Heart right ventricle (tissue), 16 donors: ENCODE results near the gene TREML1. TPM values are rescaled to one million over a fixed set of nuclear protein-coding genes. Genes with fewer than 3 reads are reported as not detected.
"Not testable (repeated sequence)": the region's sequence is repeated elsewhere in the genome, so short reads cannot be mapped to it uniquely, and the experiment has no call there.

Experiments
- ATAC-seq, 8 donors: fragments of 200-7000 bp; cut with Tn5 transposase; one replicate each; pipeline ENCODE4 v1.9.1; 2020; ENCODE audit warnings: mild to moderate bottlenecking in 8 of 8, moderate library complexity in 8 of 8, moderate number of reproducible peaks in 1 of 8
- DNase-seq, 2 donors: peaks; one replicate each; pipeline ENCODE4 v3.0.0-alpha.2; 2020
- H3K27ac ChIP-seq, 10 donors: fragments of 200-600 bp; sonication (generic) in 2 of 10; one replicate each; pipeline versions ENCODE4 v1.5.0 to v1.8.0; 2020 to 2022; ENCODE audit warnings: mild to moderate bottlenecking in 3 of 10
- H3K27me3 ChIP-seq, 7 donors: fragments of 200-600 bp; one replicate each; pipeline ENCODE4 v1.8.0; 2021 to 2022; ENCODE audit warnings: mild to moderate bottlenecking in 2 of 7
- H3K36me3 ChIP-seq, 9 donors: fragments of 200-600 bp; sonication (generic) in 1 of 9; one replicate each; pipeline versions ENCODE4 v1.5.0 to v1.8.0; 2020 to 2022; ENCODE audit warnings: mild to moderate bottlenecking in 2 of 9
- H3K4me1 ChIP-seq, 9 donors: fragments of 200-600 bp; sonication (generic) in 1 of 9; one replicate each; pipeline versions ENCODE4 v1.5.0 to v1.8.0; 2020 to 2022; ENCODE audit warnings: mild to moderate bottlenecking in 4 of 9
- H3K4me3 ChIP-seq, 10 donors: fragments of 200-600 bp; sonication (generic) in 2 of 10; one replicate each; pipeline versions ENCODE4 v1.5.0 to v1.8.0; 2020 to 2022; ENCODE audit warnings: mild to moderate bottlenecking in 7 of 10, moderate library complexity in 2 of 10
- H3K9me3 ChIP-seq, 11 donors: fragments of 200-600 bp in 10 of 11; sonication (generic) in 2 of 11; one replicate each; pipeline versions ENCODE4 v1.5.0 to v1.8.0; 2013 to 2022; ENCODE audit warnings: mild to moderate bottlenecking in 2 of 11, control low read depth in 1 of 11, moderate library complexity in 1 of 11
- WGBS, 2 donors: extraction: QIAGEN DNeasy Blood & Tissue Kit; methylation state at CpG; one replicate each; pipeline ENCODE4 v1.1.7; 2013; ENCODE audit warnings: inconsistent platforms in 1 of 2; 5-methylcytosine and 5-hydroxymethylcytosine counted together
- intact Hi-C, 10 donors: fragments of 100-400 bp; cut with DNase I; formaldehyde crosslinking; loops; one replicate each; pipeline versions ENCODE4 v1.11.1 to v1.14.2; 2022
- polyA plus RNA-seq, 2 donors: library from polyadenylated mRNA; stranded (reverse); fragments of 200-250 nt; gene quantifications; one replicate each; pipeline ENCODE4 v1.2.3, GENCODE V29; 2013
- total RNA-seq, 10 donors: library from RNA; stranded (reverse); fragmentation: NEBNext Ultra II Directional in 3 of 10; extraction: Animal tissue kit (Norgen Biotek cat#: 25700) in 3 of 10; gene quantifications; one replicate each; pipeline versions ENCODE4 v1.2.1 to v1.2.4, GENCODE V29; 2021 to 2023
- TF ChIP-seq, protein P1 (sequence below), 9 donors: fragments of 200-600 bp; sonication (generic) in 2 of 9; IDR thresholded peaks; one replicate each; pipeline versions ENCODE4 v1.5.0 to v1.8.0; 2021 to 2022; ENCODE audit warnings: antibody characterized with exemption in 9 of 9, mild to moderate bottlenecking in 5 of 9, moderate library complexity in 1 of 9
- donor health status: Arrhythmogenic right ventricular cardiomyopathy.
- donor health status: ischemic (EF 13 %, LVEDD 7.1; RV severe dilation, severe dysfunction).
- donor health status: healthy with polysubstance abuse.
- donor health status: DM: no; HTN: yes; CAD: no.
- donor health status: DM: no; HTN: no; CAD: no.
- donor health status: ischemic (EF 25% LVEDD 6.9; RV normal size, moderate dysfunction).
- donor health status: ischemic (EF 25% LVEDD 5.7; RV mildly dilated, moderate dysfunction).
- donor health status: healthy.
- donor health status: DM: yes; HTN: yes; CAD: no.
- donor health status: Ischemic cardiomyopathy.
- donor health status: ischemic (EF 35%, LVEDD 5.7; RV mildly dilated, moderate dysfunction).
- donor health status: nonischemic (EF 11% LVEDD 7.7; RV severe dilation, severe dysfunction).
- donor health status: DM: yes; HTN: yes; CAD: no.
- donor health status: PGD.
- donor health status: ischemic (EF 29% LVEDD 5.4; RV normal size, mild dysfunction).
- donor health status: nonischemic (EF 23%, LVEDD 6.1; RV moderate dilation, normal function).

The TREML1 gene
- total and polyA plus RNA-seq, 12 donors: 0.17 to 0.39 (median 0.33) TPM; not detected in 9

GRCh38 chr6:41119508-41119907 is 34.6 kb downstream of the TREML1 start:
- H3K27me3 ChIP-seq: no peaks in the 10 kb centered on the region
- intact Hi-C loops: no loop called here
- no peak overlapping the region for H3K4me3 ChIP-seq
- H3K4me1 ChIP-seq: no peaks in the 10 kb centered on the region
- DNase-seq: no peak
- ATAC-seq: no peak
- peaks cover 0 to 42% (median 11%) of the 10 kb centered on the region in 9 donors for H3K36me3 ChIP-seq
- no peak overlapping the region for H3K27ac ChIP-seq
- no peaks in the 10 kb centered on the region for H3K9me3 ChIP-seq
- WGBS, 2 donors: 63 to 75% methylated on average over 1 of the region's 1 CpG
- TF ChIP-seq, protein P1, sequence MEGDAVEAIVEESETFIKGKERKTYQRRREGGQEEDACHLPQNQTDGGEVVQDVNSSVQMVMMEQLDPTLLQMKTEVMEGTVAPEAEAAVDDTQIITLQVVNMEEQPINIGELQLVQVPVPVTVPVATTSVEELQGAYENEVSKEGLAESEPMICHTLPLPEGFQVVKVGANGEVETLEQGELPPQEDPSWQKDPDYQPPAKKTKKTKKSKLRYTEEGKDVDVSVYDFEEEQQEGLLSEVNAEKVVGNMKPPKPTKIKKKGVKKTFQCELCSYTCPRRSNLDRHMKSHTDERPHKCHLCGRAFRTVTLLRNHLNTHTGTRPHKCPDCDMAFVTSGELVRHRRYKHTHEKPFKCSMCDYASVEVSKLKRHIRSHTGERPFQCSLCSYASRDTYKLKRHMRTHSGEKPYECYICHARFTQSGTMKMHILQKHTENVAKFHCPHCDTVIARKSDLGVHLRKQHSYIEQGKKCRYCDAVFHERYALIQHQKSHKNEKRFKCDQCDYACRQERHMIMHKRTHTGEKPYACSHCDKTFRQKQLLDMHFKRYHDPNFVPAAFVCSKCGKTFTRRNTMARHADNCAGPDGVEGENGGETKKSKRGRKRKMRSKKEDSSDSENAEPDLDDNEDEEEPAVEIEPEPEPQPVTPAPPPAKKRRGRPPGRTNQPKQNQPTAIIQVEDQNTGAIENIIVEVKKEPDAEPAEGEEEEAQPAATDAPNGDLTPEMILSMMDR (IDR thresholded peaks at IDR 0.05): no peak

DNA sequence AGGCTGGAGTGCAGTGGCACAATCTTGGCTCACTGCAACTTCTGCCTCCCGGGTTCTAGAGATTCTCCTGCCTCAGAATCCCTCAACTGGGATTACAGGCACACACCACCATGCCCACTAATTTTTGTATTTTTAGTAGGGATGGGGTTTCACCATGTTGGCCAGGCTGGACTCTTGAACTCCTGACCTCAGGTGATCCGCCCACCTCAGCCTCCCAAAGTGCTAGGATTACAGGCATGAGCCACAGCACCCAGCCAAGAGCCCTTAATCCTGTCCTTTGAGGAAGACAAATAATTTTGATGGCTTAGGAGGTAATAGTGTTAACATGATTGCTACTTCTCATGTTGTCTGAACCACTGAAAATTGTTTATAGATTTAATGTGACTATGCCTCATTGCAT is 39.1 kb downstream of the TREML1 start:
- DNase-seq, H3K9me3 ChIP-seq, ATAC-seq, H3K4me1 ChIP-seq, H3K27me3 ChIP-seq, H3K4me3 ChIP-seq, H3K27ac ChIP-seq, intact Hi-C loops: not testable (repeated sequence)
- 83 to 90% methylated on average over 2 of the region's 2 CpGs for WGBS, 2 donors
- peaks cover 0 to 27% (median 0%) of the 10 kb centered on the region in 9 donors for H3K36me3 ChIP-seq

DNA sequence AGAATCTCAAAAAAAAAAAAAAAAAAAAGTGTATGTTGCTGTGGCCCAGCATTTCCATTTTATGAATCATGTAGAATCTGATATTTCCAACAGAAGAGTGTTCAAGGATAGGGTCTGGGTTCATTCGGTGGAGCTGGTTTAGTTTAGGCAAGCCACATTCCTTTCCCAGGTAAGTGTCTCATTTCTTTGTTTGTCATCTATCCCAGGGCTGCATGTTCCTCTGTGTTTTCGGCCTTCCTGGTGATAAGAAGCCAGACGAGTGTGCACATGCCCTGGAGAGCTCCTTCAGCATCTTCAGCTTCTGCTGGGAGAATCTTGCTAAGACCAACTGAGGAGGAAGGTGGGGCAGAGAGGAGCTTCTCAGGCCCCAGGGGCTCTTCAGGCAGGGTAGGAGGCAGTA is 43.1 kb downstream of the TREML1 start:
- Histone ChIP-seq H3K9me3 (no peaks in the 10 kb centered on the region), H3K4me1 (no peaks in the 10 kb centered on the region), H3K27me3 (no peaks in the 10 kb centered on the region), H3K36me3 (peaks cover 0 to 29% (median 0%) of the 10 kb centered on the region in 9 donors), H3K27ac (no peak overlapping the region), H3K4me3 (no peak overlapping the region)
- ATAC-seq (no peak), DNase-seq (no peak)
- TF ChIP-seq, protein P1 (IDR thresholded peaks at IDR 0.05): no peak
- 84 to 91% methylated on average over 3 of the region's 3 CpGs for WGBS, 2 donors
- intact Hi-C loops: no loop called here

GRCh38 chr6:41103847-41104246 is 50.3 kb downstream of the TREML1 start:
- WGBS, 2 donors: 95 to 97% methylated on average over 3 of the region's 3 CpGs
- intact Hi-C loops: no loop called here
- H3K9me3 ChIP-seq: no peaks in the 10 kb centered on the region
- DNase-seq: no peak
- H3K4me1 ChIP-seq: peaks cover 0 to 7% (median under 1%) of the 10 kb centered on the region in 9 donors
- ATAC-seq: no peak
- TF ChIP-seq, protein P1 (IDR thresholded peaks at IDR 0.05): no peak
- peaks cover 0 to 36% (median 4%) of the 10 kb centered on the region in 9 donors for H3K36me3 ChIP-seq
- H3K4me3 ChIP-seq: no peak overlapping the region
- H3K27ac ChIP-seq: no peak overlapping the region
- H3K27me3 ChIP-seq: no peaks in the 10 kb centered on the region

DNA sequence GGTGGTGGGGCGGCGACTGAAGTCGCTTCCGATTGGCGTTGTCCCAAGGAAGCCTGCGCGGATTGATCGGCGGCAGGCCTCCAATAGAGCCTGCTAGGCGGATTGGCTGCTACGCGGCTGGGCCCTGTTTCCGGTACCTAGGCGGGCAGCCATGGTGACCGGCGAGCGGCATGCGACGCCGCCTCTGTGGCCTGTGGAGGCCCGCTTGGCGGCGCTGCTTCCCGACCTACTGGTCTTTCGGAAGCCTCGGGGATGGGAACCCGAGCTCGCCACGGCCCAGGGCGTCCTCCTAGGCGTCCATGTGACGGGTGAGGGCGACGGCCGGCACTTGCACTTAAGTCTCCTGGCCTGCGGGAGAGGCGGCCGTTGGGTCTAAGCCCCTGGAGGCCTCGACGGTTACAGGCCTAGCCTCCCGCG is 53.3 kb downstream of the TREML1 start:
- Histone ChIP-seq H3K4me1 (peaks cover 0 to 18% (median 14%) of the 10 kb centered on the region in 9 donors), H3K27ac (no peak overlapping the region), H3K36me3 (peaks cover 0 to 64% (median 23%) of the 10 kb centered on the region in 9 donors), H3K27me3 (no peaks in the 10 kb centered on the region), H3K4me3 (no peak overlapping the region), H3K9me3 (no peaks in the 10 kb centered on the region)
- ATAC-seq (peak in 4 of 8 donors; percentile 11 to 69 (median 30)), DNase-seq (peak in 1 of 2 donors; percentile 19)
- intact Hi-C loops: no loop called here
- TF ChIP-seq, protein P1 (IDR thresholded peaks at IDR 0.05): no peak
- WGBS, 2 donors: 62 to 72% methylated on average over 42 of the region's 42 CpGs

Other genes with a start within 250 kb of the TREML1 start
- under 1 TPM; 0.19 to 0.81 (median 0.45) TPM for gene UNC5CL, start 115.1 kb downstream of the TREML1 start, total RNA-seq
- 1 to 10 TPM in 1 of 2 donors, under 1 TPM in 1; 0.42 to 1.9 TPM for gene UNC5CL, start 115.1 kb downstream of the TREML1 start, polyA plus RNA-seq
- gene TSPO2, start 111.9 kb downstream of the TREML1 start, total RNA-seq: not detected
- not detected for gene TSPO2, start 111.9 kb downstream of the TREML1 start, polyA plus RNA-seq
- 100 to 1,000 TPM; 174 to 307 (median 224) TPM for gene APOBEC2, start 101.1 kb downstream of the TREML1 start, total RNA-seq
- 100 to 1,000 TPM in 1 of 2 donors, 10 to 100 TPM in 1; 79.0 to 134 TPM for gene APOBEC2, start 101.1 kb downstream of the TREML1 start, polyA plus RNA-seq
- 10 to 100 TPM; 13.7 to 24.7 (median 16.6) TPM for gene OARD1, start 82.0 kb downstream of the TREML1 start, total RNA-seq
- 10 to 100 TPM; 22.7 to 31.2 TPM for gene OARD1, start 82.0 kb downstream of the TREML1 start, polyA plus RNA-seq
- 10 to 100 TPM in 7 of 10 donors, 1 to 10 TPM in 3; 8.9 to 12.0 (median 10.5) TPM for gene NFYA, start 81.4 kb downstream of the TREML1 start, total RNA-seq
- 1 to 10 TPM; 4.2 to 6.1 TPM for gene NFYA, start 81.4 kb downstream of the TREML1 start, polyA plus RNA-seq
- gene TREM2, start 8.8 kb upstream of the TREML1 start, total RNA-seq: 1 to 10 TPM in 3 of 10 donors, under 1 TPM in 4, not detected in 3; 0.40 to 5.5 (median 1.00) TPM
- 1 to 10 TPM; 1.4 to 1.6 TPM for gene TREM2, start 8.8 kb upstream of the TREML1 start, polyA plus RNA-seq
- under 1 TPM in 4 of 10 donors, not detected in 6; 0.10 to 0.38 (median 0.16) TPM for gene TREML2, start 46.8 kb upstream of the TREML1 start, total RNA-seq
- gene TREML2, start 46.8 kb upstream of the TREML1 start, polyA plus RNA-seq: under 1 TPM in 1 of 2 donors, not detected in 1; 0.01 TPM
- gene TREML4, start 74.0 kb upstream of the TREML1 start, total RNA-seq: not detected
- gene TREML4, start 74.0 kb upstream of the TREML1 start, polyA plus RNA-seq: under 1 TPM in 1 of 2 donors, not detected in 1; 0.04 TPM
- 1 to 10 TPM in 4 of 10 donors, under 1 TPM in 6; 0.35 to 6.0 (median 0.99) TPM for gene TREM1, start 132.3 kb upstream of the TREML1 start, total RNA-seq
- gene TREM1, start 132.3 kb upstream of the TREML1 start, polyA plus RNA-seq: 10 to 100 TPM in 1 of 2 donors, not detected in 1; 12.4 TPM
- gene NCR2, start 181.3 kb upstream of the TREML1 start, total RNA-seq: not detected
- not detected for gene NCR2, start 181.3 kb upstream of the TREML1 start, polyA plus RNA-seq